Ammon's horn (tissue), 1 donor: ENCODE measurements around the gene C19orf25.
A peak's percentile ranks its signal among the peaks of the same experiment; 100 is the strongest.

Experiments
- DNase-seq: peaks from one replicate; pipeline ENCODE4 v3.0.0-alpha.2; 2016; ENCODE audit warnings: low spot score

Gene C19orf25

GRCh38 chr19:1466461-1467214 is 12.4 kb downstream of the C19orf25 start:
- no peak for DNase-seq

GRCh38 chr19:1466018-1466460 is 13.0 kb downstream of the C19orf25 start:
- no peak for DNase-seq

- no peak for DNase-seq
Observed at GRCh38 chr19:1465191-1466016, 13.6 kb downstream of the C19orf25 start.

- DNase-seq, result no peak
Observed at GRCh38 chr19:1461862-1462261, 17.2 kb downstream of the C19orf25 start.

- no peak for DNase-seq
Observed at GRCh38 chr19:1460033-1460995, 18.7 kb downstream of the C19orf25 start.

GRCh38 chr19:1459479-1459878 is 19.5 kb downstream of the C19orf25 start:
- DNase-seq, result no peak

GRCh38 chr19:1457892-1458291 is 21.1 kb downstream of the C19orf25 start:
- DNase-seq, result no peak

GRCh38 chr19:1457031-1457739 is 21.8 kb downstream of the C19orf25 start:
- no peak for DNase-seq

GRCh38 chr19:1456121-1456900 is 22.7 kb downstream of the C19orf25 start:
- DNase-seq, result no peak

GRCh38 chr19:1455336-1456120 is 23.5 kb downstream of the C19orf25 start:
- DNase-seq, result no peak

- no peak for DNase-seq
Observed at GRCh38 chr19:1455002-1455335, 24.0 kb downstream of the C19orf25 start.

- peak; percentile 98 for DNase-seq
Observed at GRCh38 chr19:1453525-1454364, 25.3 kb downstream of the C19orf25 start.

GRCh38 chr19:1452802-1453524 is 26.1 kb downstream of the C19orf25 start:
- no peak for DNase-seq

- peak; percentile 90 for DNase-seq
Observed at GRCh38 chr19:1451916-1452801, 26.9 kb downstream of the C19orf25 start.

- DNase-seq, result no peak
Observed at GRCh38 chr19:1450735-1451731, 28.0 kb downstream of the C19orf25 start.
